Measurements from ENCODE around the gene NHEJ1.

GRCh38 chr2:219178377-219179175, 18.0 kb upstream of the NHEJ1 start:
- TF ChIP-seq CTCF (IDR thresholded peaks at IDR 0.05; ENCODE audit: extremely low read depth in 1 of 2, insufficient read depth in 1 of 2, low read depth in 1 of 2, low read length in 2 of 2) (no peak), FOS (IDR thresholded peaks at IDR 0.05; ENCODE audit: borderline replicate concordance, insufficient read depth, low read length) (no peak)
